OCI-LY1 (cell line): Measurements from ENCODE around the gene PSME4.
"Not testable (repeated sequence)": the region's sequence is repeated elsewhere in the genome, so short reads cannot be mapped to it uniquely, and the experiment has no call there.

Source experiments
- H2AFZ ChIP-seq: fragments of 200-600 bp; sonication (generic), shearing (Covaris generic); 2 replicates; pipeline ENCODE4 v1.6.0; 2014; ENCODE audit warnings: antibody characterized with exemption, mild to moderate bottlenecking, low read length
- H3F3A ChIP-seq: fragments of 200-600 bp; sonication (generic), shearing (Covaris generic); 2 replicates; pipeline ENCODE4 v1.6.0; 2014; ENCODE audit warnings: mild to moderate bottlenecking, antibody characterized with exemption, low read length, moderate library complexity; ENCODE audit not compliant: insufficient read depth
- H3K27ac ChIP-seq: fragments of 200-600 bp; sonication (generic); 2 replicates; pipeline ENCODE4 v1.5.1; 2014; ENCODE audit warnings: low read length, mixed run types, mild to moderate bottlenecking, low read depth; ENCODE audit not compliant: poor library complexity, severe bottlenecking
- H3K27me3 ChIP-seq: fragments of 200-600 bp; sonication (generic); 2 replicates; pipeline ENCODE4 v1.6.0; 2014; ENCODE audit warnings: antibody characterized with exemption, mild to moderate bottlenecking, low read length, moderate library complexity; ENCODE audit not compliant: insufficient read depth
- H3K36me3 ChIP-seq: fragments of 200-600 bp; sonication (generic); 2 replicates; pipeline ENCODE4 v1.6.1; 2014; ENCODE audit warnings: mild to moderate bottlenecking, antibody characterized with exemption, low read length, moderate library complexity, mixed read lengths; ENCODE audit not compliant: insufficient read depth
- H3K4me1 ChIP-seq: fragments of 200-600 bp; sonication (generic); 2 replicates; pipeline ENCODE4 v1.5.1; 2014; ENCODE audit warnings: mild to moderate bottlenecking, low read length, moderate library complexity; ENCODE audit not compliant: insufficient read depth, severe bottlenecking
- H3K4me2 ChIP-seq: fragments of 200-600 bp; sonication (generic), shearing (Covaris generic); 2 replicates; pipeline ENCODE4 v1.6.1; 2014; ENCODE audit warnings: low read length
- H3K4me3 ChIP-seq: fragments of 200-600 bp; sonication (generic); 2 replicates; pipeline ENCODE4 v1.5.1; 2014; ENCODE audit warnings: low read length, low read depth, mild to moderate bottlenecking, mixed read lengths; ENCODE audit not compliant: poor library complexity, severe bottlenecking
- H3K79me2 ChIP-seq: fragments of 200-600 bp; shearing (Covaris generic); 2 replicates; pipeline ENCODE4 v1.6.1; 2016; ENCODE audit warnings: mixed run types, low read length, mixed read lengths; ENCODE audit not compliant: insufficient read depth
- H3K9ac ChIP-seq: fragments of 200-600 bp; sonication (generic), shearing (Covaris generic); 2 replicates; pipeline ENCODE4 v1.6.1; 2014; ENCODE audit warnings: mild to moderate bottlenecking, low read length, mixed read lengths
- H3K9me2 ChIP-seq: fragments of 200-600 bp; sonication (generic), shearing (Covaris generic); 2 replicates; pipeline ENCODE4 v1.6.1; 2014; ENCODE audit warnings: low read depth, mild to moderate bottlenecking, low read length, mixed read lengths
- H3K9me3 ChIP-seq: fragments of 200-600 bp; shearing (Covaris generic); 2 replicates; pipeline ENCODE4 v1.6.1; 2014; ENCODE audit warnings: low read length, mixed read lengths
- H4K20me1 ChIP-seq: fragments of 200-600 bp; sonication (generic), shearing (Covaris generic); 2 replicates; pipeline ENCODE4 v1.6.0; 2016; ENCODE audit warnings: mild to moderate bottlenecking, low read length; ENCODE audit not compliant: insufficient read depth
- CTCF ChIP-seq: fragments of 200-600 bp; sonication (generic), shearing (Covaris generic); IDR thresholded peaks from 2 replicates; pipeline ENCODE4 v1.5.1; 2017; ENCODE audit warnings: mild to moderate bottlenecking, antibody characterized with exemption, low read length, moderate library complexity, mixed read lengths
- EZH2 ChIP-seq: fragments of 200-600 bp; sonication (generic), shearing (Covaris generic); IDR thresholded peaks from 2 replicates; pipeline ENCODE4 v1.8.0; 2017; ENCODE audit warnings: borderline replicate concordance, mixed run types, mild to moderate bottlenecking, antibody characterized with exemption, low read length, moderate library complexity, mixed read lengths

Gene PSME4

GRCh38 chr2:53938904-53939303, 31.9 kb downstream of the PSME4 start:
- no peak overlapping the region for H3K4me2 ChIP-seq
- peaks cover 89% of the 10 kb centered on the region for H3K36me3 ChIP-seq
- H4K20me1 ChIP-seq = no peaks in the 10 kb centered on the region

DNA sequence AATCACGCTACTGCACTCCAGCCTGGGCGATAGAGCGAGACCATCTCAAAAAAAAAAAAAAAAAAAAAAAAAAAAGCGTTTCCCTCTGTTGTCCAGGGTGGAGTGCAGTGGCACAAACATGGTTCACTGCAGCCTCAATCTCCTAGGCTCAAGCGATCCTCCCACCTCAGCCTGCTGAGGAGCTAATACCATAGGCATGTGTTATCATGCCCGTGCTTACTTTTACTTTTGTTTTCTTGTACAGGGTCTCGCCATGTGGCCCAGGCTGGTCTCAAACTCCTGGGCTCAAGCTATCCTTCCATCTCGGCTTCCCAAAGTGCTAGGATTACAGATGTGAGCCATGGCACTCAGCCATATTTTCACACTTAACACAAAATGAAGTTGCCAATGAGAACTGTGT, 37.5 kb downstream of the PSME4 start:
- Histone ChIP-seq H4K20me1 (no peaks in the 10 kb centered on the region), H3K9me3 (no peaks in the 10 kb centered on the region), H3K9me2 (no peaks in the 10 kb centered on the region), H3K36me3 (peaks cover 97% of the 10 kb centered on the region), H3K4me3 (no peak overlapping the region), H3F3A (no peaks in the 10 kb centered on the region; the same call in 1 of the 2 replicates), H3K79me2 (no peaks in the 10 kb centered on the region), H3K27me3 (no peaks in the 10 kb centered on the region), H3K4me1 (no peaks in the 10 kb centered on the region), H3K9ac (no peak overlapping the region), H2AFZ (no peak overlapping the region), H3K4me2 (no peak overlapping the region), H3K27ac (no peak overlapping the region)
- TF ChIP-seq CTCF (no peak), EZH2 (no peak)

More at GRCh38 chr2:53938904-53939303, 31.9 kb downstream of the PSME4 start:
- H3K79me2 ChIP-seq = peaks cover 4% of the 10 kb centered on the region; the same call in 1 of the 2 replicates
- H3K4me3 ChIP-seq = no peak overlapping the region
- no peaks in the 10 kb centered on the region for H3K9me2 ChIP-seq
- no peaks in the 10 kb centered on the region for H3K9me3 ChIP-seq
- H2AFZ ChIP-seq = no peak overlapping the region
- no peak overlapping the region for H3K9ac ChIP-seq
- H3K4me1 ChIP-seq = peaks cover 7% of the 10 kb centered on the region
- no peaks in the 10 kb centered on the region for H3K27me3 ChIP-seq
- H3K27ac ChIP-seq = no peak overlapping the region
- TF ChIP-seq EZH2 (no peak), CTCF (no peak)
- no peaks in the 10 kb centered on the region for H3F3A ChIP-seq

DNA sequence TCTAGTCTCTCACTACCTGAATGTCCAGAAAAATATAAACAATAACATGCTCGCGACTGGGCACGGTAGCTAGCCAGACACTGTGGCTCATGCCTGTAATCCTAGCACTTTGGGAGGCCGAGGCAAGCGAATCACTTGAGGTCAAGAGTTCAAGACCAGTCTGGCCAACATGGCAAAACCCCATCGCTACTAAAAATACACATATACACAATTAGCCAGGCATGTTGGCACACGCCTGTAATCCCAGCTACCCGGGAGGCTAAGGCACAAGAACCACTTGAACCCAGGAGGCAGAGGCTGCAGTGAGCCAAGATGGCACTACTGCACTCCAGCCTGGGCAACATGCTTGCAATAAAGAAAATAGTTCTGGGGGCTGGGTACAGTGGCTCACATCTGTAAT, 44.5 kb downstream of the PSME4 start:
- not testable (repeated sequence) for H3K27ac ChIP-seq, H3K79me2 ChIP-seq, H3K9me3 ChIP-seq, H3K4me3 ChIP-seq, H3K9ac ChIP-seq, H3K4me2 ChIP-seq, H2AFZ ChIP-seq, H4K20me1 ChIP-seq, H3K27me3 ChIP-seq, H3K9me2 ChIP-seq, H3K4me1 ChIP-seq, H3F3A ChIP-seq
- H3K36me3 ChIP-seq = peaks cover 91% of the 10 kb centered on the region

GRCh38 chr2:53913721-53914120, 57.1 kb downstream of the PSME4 start:
- Histone ChIP-seq H3K4me2 (no peak overlapping the region), H3K27ac (no peak overlapping the region), H3K4me3 (no peak overlapping the region), H3F3A (no peaks in the 10 kb centered on the region), H3K79me2 (no peaks in the 10 kb centered on the region), H3K9ac (no peak overlapping the region), H2AFZ (no peak overlapping the region), H3K9me3 (no peaks in the 10 kb centered on the region), H4K20me1 (no peaks in the 10 kb centered on the region), H3K36me3 (peaks cover 76% of the 10 kb centered on the region), H3K27me3 (no peaks in the 10 kb centered on the region), H3K9me2 (no peaks in the 10 kb centered on the region), H3K4me1 (no peaks in the 10 kb centered on the region)
- no peak for TF ChIP-seq EZH2
- TF ChIP-seq CTCF = no peak
